ENCODE data around the gene RBMS1.
"Not testable (repeated sequence)": the region's sequence is repeated elsewhere in the genome, so short reads cannot be mapped to it uniquely, and the experiment has no call there.

The RBMS1 gene

GRCh38 chr2:160384791-160385190, 108.8 kb downstream of the RBMS1 start:
- DNase-seq (ENCODE audit: low read depth in 3 of 3), result no peak

GRCh38 chr2:160381425-160381951, 112.1 kb downstream of the RBMS1 start:
- no peak for DNase-seq (ENCODE audit: low read depth in 3 of 3)

- no peak for DNase-seq (ENCODE audit: low read depth in 3 of 3)
Observed at GRCh38 chr2:160380611-160381010, 113.0 kb downstream of the RBMS1 start.

- DNase-seq (ENCODE audit: low read depth in 3 of 3), result no peak
Observed at GRCh38 chr2:160380000-160380570, 113.5 kb downstream of the RBMS1 start.

GRCh38 chr2:160379399-160379798, 114.2 kb downstream of the RBMS1 start:
- DNase-seq (ENCODE audit: low read depth in 3 of 3), result no peak

- DNase-seq (ENCODE audit: low read depth in 3 of 3), result no peak
Observed at GRCh38 chr2:160377204-160377995, 116.2 kb downstream of the RBMS1 start.

- DNase-seq (ENCODE audit: low read depth in 3 of 3), result no peak
Observed at GRCh38 chr2:160376576-160376975, 117.0 kb downstream of the RBMS1 start.

- no peak for DNase-seq (ENCODE audit: low read depth in 3 of 3)
Observed at GRCh38 chr2:160375802-160376469, 117.7 kb downstream of the RBMS1 start.

- no peak for DNase-seq (ENCODE audit: low read depth in 3 of 3)
Observed at GRCh38 chr2:160375037-160375436, 118.6 kb downstream of the RBMS1 start.

GRCh38 chr2:160373666-160374065, 119.9 kb downstream of the RBMS1 start:
- DNase-seq (ENCODE audit: low read depth in 3 of 3), result no peak

- DNase-seq (ENCODE audit: low read depth in 3 of 3), result no peak
Observed at GRCh38 chr2:160373263-160373662, 120.3 kb downstream of the RBMS1 start.

GRCh38 chr2:160372585-160372984, 121.0 kb downstream of the RBMS1 start:
- DNase-seq (ENCODE audit: low read depth in 3 of 3), result no peak

- DNase-seq (ENCODE audit: low read depth in 3 of 3), result no peak
Observed at GRCh38 chr2:160372010-160372356, 121.6 kb downstream of the RBMS1 start.

- no peak for DNase-seq (ENCODE audit: low read depth in 3 of 3)
Observed at GRCh38 chr2:160371251-160372009, 122.2 kb downstream of the RBMS1 start.

- no peak for DNase-seq (ENCODE audit: low read depth in 3 of 3)
Observed at GRCh38 chr2:160368988-160369930, 124.3 kb downstream of the RBMS1 start.

GRCh38 chr2:160367887-160368286, 125.7 kb downstream of the RBMS1 start:
- DNase-seq (ENCODE audit: low read depth in 3 of 3), result no peak

GRCh38 chr2:160367139-160367538, 126.5 kb downstream of the RBMS1 start:
- DNase-seq (ENCODE audit: low read depth in 3 of 3), result not testable (repeated sequence)

GRCh38 chr2:160366474-160366873, 127.1 kb downstream of the RBMS1 start:
- no peak for DNase-seq (ENCODE audit: low read depth in 3 of 3)

GRCh38 chr2:160365716-160366367, 127.8 kb downstream of the RBMS1 start:
- no peak for DNase-seq (ENCODE audit: low read depth in 3 of 3)

- no peak for DNase-seq (ENCODE audit: low read depth in 3 of 3)
Observed at GRCh38 chr2:160364364-160364763, 129.2 kb downstream of the RBMS1 start.

Data from stimulated activated CD4-positive, alpha-beta T cell treated with anti-CD3 and anti-CD28 coated beads, TNF-alpha, amount 100 ng/mL, for 48 hours (primary cell).